ENCODE data around the gene C5.

The C5 gene

DNA sequence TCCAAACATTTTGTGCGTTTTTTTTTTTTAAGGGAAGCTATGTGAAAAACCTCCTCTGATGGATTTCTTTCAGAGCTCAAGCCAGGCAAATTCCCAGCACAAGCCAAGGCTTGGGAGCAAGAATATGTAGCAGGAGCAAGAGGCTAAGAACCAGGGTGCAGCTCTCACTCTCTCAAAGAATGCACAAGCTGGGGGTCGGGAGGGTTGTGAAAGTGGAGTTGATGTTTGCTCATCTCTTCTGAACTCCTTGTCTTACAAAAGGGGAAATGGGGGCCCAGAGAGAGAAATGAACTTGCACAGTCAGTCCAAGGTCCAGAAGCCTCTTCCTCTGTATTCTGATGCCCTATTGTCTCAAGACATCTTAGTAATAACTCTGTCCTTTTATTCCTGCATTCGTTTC lies 115.8 kb downstream of the C5 start:
- Histone ChIP-seq H2AFZ (ENCODE audit: low read length) (no peak overlapping the region), H3K9me3 (ENCODE audit: insufficient read depth, low read depth, low read length) (no peaks in the 10 kb centered on the region), H3K4me3 (ENCODE audit: low read length, poor library complexity, severe bottlenecking) (no peak overlapping the region), H3K4me2 (ENCODE audit: low read depth, low read length, poor library complexity, severe bottlenecking) (no peak overlapping the region), H3F3A (ENCODE audit: low read depth) (peaks cover 9% of the 10 kb centered on the region; the same call in 1 of the 2 replicates), H3K9ac (ENCODE audit: low read depth, low read length, poor library complexity, severe bottlenecking) (peak overlapping the region; percentile 70), H4K20me1 (ENCODE audit: insufficient read depth, low read length, poor library complexity, severe bottlenecking) (no peaks in the 10 kb centered on the region), H3K27me3 (ENCODE audit: insufficient read depth, low read length, poor library complexity, severe bottlenecking) (no peaks in the 10 kb centered on the region), H3K9me2 (replicated peaks; ENCODE audit: low read depth, low read length) (no peaks in the 10 kb centered on the region), H3K36me3 (ENCODE audit: insufficient read depth, low read length) (no peaks in the 10 kb centered on the region), H3K4me1 (ENCODE audit: insufficient read depth, low read length, poor library complexity, severe bottlenecking) (peaks cover 81% of the 10 kb centered on the region), H3K79me2 (ENCODE audit: insufficient read depth, low read length) (no peaks in the 10 kb centered on the region)
- TF ChIP-seq, protein P1, sequence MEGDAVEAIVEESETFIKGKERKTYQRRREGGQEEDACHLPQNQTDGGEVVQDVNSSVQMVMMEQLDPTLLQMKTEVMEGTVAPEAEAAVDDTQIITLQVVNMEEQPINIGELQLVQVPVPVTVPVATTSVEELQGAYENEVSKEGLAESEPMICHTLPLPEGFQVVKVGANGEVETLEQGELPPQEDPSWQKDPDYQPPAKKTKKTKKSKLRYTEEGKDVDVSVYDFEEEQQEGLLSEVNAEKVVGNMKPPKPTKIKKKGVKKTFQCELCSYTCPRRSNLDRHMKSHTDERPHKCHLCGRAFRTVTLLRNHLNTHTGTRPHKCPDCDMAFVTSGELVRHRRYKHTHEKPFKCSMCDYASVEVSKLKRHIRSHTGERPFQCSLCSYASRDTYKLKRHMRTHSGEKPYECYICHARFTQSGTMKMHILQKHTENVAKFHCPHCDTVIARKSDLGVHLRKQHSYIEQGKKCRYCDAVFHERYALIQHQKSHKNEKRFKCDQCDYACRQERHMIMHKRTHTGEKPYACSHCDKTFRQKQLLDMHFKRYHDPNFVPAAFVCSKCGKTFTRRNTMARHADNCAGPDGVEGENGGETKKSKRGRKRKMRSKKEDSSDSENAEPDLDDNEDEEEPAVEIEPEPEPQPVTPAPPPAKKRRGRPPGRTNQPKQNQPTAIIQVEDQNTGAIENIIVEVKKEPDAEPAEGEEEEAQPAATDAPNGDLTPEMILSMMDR (conservative IDR thresholded peaks at IDR 0.05; ENCODE audit: low read length): no peak
- TF ChIP-seq EZH2phosphoT487 (IDR thresholded peaks at IDR 0.05; ENCODE audit: borderline replicate concordance): no peak

DNA sequence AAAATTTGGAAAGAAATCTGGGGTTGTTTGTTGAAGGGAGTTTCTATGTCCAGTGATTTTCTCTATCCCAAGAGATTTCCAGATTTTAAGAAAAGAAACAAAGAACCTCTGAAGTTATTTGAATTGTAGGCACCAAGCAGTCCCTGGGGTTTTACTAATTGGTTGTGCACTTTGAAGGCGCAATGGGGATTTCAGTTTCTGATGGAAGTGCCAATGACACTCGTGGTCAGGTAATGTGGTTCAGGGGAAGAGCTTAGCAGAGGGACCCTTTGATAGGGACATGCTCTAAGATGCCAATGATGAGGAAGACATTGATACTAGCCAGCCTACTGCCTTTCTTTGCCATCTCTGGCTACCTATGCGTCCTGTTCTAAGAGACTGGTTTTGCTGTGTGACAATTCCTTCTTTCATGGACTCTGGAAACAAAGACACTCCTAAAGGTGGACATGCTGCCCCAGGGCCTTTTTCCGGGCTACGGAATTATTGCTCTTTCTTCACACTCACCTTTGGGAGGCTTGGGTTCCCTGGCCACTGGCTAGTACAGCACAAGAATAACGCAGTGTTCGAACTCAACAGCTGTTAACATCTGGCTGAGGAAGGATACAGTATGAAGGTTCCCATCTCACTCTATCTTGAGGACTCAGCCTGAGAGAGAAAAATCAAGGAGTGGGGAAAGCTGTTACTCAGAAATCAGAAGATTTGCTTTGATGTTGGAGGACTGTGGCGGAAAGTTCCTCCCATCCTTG lies 116.6 kb downstream of the C5 start:
- Histone ChIP-seq H3K4me1 (ENCODE audit: insufficient read depth, low read length, poor library complexity, severe bottlenecking) (peaks cover 82% of the 10 kb centered on the region), H3K4me3 (ENCODE audit: low read length, poor library complexity, severe bottlenecking) (no peak overlapping the region), H3K36me3 (ENCODE audit: insufficient read depth, low read length) (no peaks in the 10 kb centered on the region), H4K20me1 (ENCODE audit: insufficient read depth, low read length, poor library complexity, severe bottlenecking) (no peaks in the 10 kb centered on the region), H3F3A (ENCODE audit: low read depth) (peaks cover 9% of the 10 kb centered on the region; the same call in 1 of the 2 replicates), H3K9me3 (ENCODE audit: insufficient read depth, low read depth, low read length) (no peaks in the 10 kb centered on the region), H3K27me3 (ENCODE audit: insufficient read depth, low read length, poor library complexity, severe bottlenecking) (no peaks in the 10 kb centered on the region), H3K79me2 (ENCODE audit: insufficient read depth, low read length) (peaks cover 1% of the 10 kb centered on the region; the same call in 1 of the 2 replicates), H3K9me2 (replicated peaks; ENCODE audit: low read depth, low read length) (no peaks in the 10 kb centered on the region), H3K4me2 (ENCODE audit: low read depth, low read length, poor library complexity, severe bottlenecking) (no peak overlapping the region), H2AFZ (ENCODE audit: low read length) (no peak overlapping the region), H3K9ac (ENCODE audit: low read depth, low read length, poor library complexity, severe bottlenecking) (peak overlapping the region; percentile 17)
- no peak for TF ChIP-seq EZH2phosphoT487 (IDR thresholded peaks at IDR 0.05; ENCODE audit: borderline replicate concordance)
- TF ChIP-seq, protein P1 (conservative IDR thresholded peaks at IDR 0.05; ENCODE audit: low read length): no peak

DNA sequence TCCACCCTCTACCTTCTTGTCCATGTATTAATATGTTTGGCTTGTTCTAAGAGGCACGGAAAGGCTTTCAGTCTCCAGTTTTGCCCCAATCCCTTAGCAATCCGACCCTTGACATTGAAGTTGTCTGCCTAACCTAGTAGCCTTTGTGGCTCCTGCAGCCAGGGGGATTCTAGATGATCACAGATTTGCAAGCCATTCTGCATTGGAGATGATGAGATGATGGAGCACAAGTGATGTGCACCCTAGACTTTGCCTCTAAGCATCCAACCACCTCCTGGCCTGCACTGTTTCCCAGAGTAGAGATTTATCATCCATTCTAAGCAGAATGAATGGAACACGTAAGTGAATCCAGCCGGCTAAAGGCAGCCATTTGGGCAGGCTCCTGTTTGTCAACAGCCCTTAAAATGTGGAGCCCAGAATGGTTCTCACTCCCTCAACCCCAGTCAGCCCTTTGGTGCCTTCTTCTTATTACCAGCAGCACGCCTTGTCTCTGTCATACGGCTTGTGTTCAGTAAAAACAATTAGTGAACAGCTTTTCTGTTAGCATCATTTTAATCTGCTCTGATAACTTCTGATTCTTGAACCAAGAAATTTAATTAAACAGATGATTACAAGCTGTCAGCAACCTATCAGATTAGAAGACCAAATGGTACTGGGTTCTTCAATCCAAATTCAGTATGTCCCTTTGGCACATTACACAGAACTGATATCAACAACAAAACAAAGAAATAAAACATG lies 117.8 kb downstream of the C5 start:
- Histone ChIP-seq H3F3A (ENCODE audit: low read depth) (peaks cover 9% of the 10 kb centered on the region; the same call in 1 of the 2 replicates), H4K20me1 (ENCODE audit: insufficient read depth, low read length, poor library complexity, severe bottlenecking) (no peaks in the 10 kb centered on the region), H3K27me3 (ENCODE audit: insufficient read depth, low read length, poor library complexity, severe bottlenecking) (no peaks in the 10 kb centered on the region), H3K9me3 (ENCODE audit: insufficient read depth, low read depth, low read length) (no peaks in the 10 kb centered on the region), H3K4me3 (ENCODE audit: low read length, poor library complexity, severe bottlenecking) (peak overlapping the region; percentile 59), H3K9ac (ENCODE audit: low read depth, low read length, poor library complexity, severe bottlenecking) (peak overlapping the region; percentile 69), H3K4me2 (ENCODE audit: low read depth, low read length, poor library complexity, severe bottlenecking) (peak overlapping the region; percentile 76), H3K79me2 (ENCODE audit: insufficient read depth, low read length) (peaks cover 9% of the 10 kb centered on the region; the same call in 1 of the 2 replicates), H3K9me2 (replicated peaks; ENCODE audit: low read depth, low read length) (no peaks in the 10 kb centered on the region), H3K36me3 (ENCODE audit: insufficient read depth, low read length) (no peaks in the 10 kb centered on the region), H2AFZ (ENCODE audit: low read length) (no peak overlapping the region; the same call in 1 of the 2 replicates), H3K4me1 (ENCODE audit: insufficient read depth, low read length, poor library complexity, severe bottlenecking) (peaks cover 88% of the 10 kb centered on the region)
- TF ChIP-seq, protein P1 (conservative IDR thresholded peaks at IDR 0.05; ENCODE audit: low read length): no peak
- TF ChIP-seq EZH2phosphoT487 (IDR thresholded peaks at IDR 0.05; ENCODE audit: borderline replicate concordance): no peak

Data from Loucy (cell line).